HepG2 (cell line): ENCODE data around the gene CISD2. TPM values are rescaled to one million over a fixed set of nuclear protein-coding genes. Genes with fewer than 3 reads are reported as not detected.

ENCODE experiments used
- DZIP1 ChIP-seq: sonication (generic); formaldehyde crosslinking; IDR thresholded peaks from 2 replicates; pipeline ENCODE4 v1.5.0; 2020; ENCODE audit warnings: mild to moderate bottlenecking, missing genetic modification reagents
- ELF3 ChIP-seq: IDR thresholded peaks from 2 replicates; pipeline ENCODE4 v1.6.1; 2016; ENCODE audit warnings: missing genetic modification reagents, missing compliant biosample characterization
- FOXA3 ChIP-seq: IDR thresholded peaks from 2 replicates; pipeline ENCODE4 v1.6.1; 2016; ENCODE audit warnings: missing genetic modification reagents, missing compliant biosample characterization
- GATA4 ChIP-seq: sonication (generic); IDR thresholded peaks from 2 replicates; pipeline ENCODE4 v1.6.1; 2016; ENCODE audit warnings: antibody characterized with exemption, low read depth, borderline replicate concordance
- GATAD2A ChIP-seq: IDR thresholded peaks from 2 replicates; pipeline ENCODE4 v1.6.1; 2016
- IKZF1 ChIP-seq: fragments of 450-650 bp; IDR thresholded peaks from 2 replicates; pipeline ENCODE4 v1.7.1; 2016
- JUND ChIP-seq: sonication (generic); formaldehyde crosslinking; IDR thresholded peaks from 2 replicates; pipeline ENCODE4 v1.8.0; 2022; ENCODE audit warnings: mild to moderate bottlenecking, missing genetic modification reagents
- KDM5A ChIP-seq: fragments of 200-600 bp; sonication (generic); IDR thresholded peaks from 2 replicates; pipeline ENCODE4 v1.7.0; 2018; ENCODE audit warnings: antibody characterized with exemption, mild to moderate bottlenecking, low read length, borderline replicate concordance
- NRL ChIP-seq: sonication (generic); formaldehyde crosslinking; IDR thresholded peaks from 2 replicates; pipeline ENCODE4 v1.5.0; 2020; ENCODE audit warnings: missing genetic modification reagents, mild to moderate bottlenecking, moderate library complexity, borderline replicate concordance
- PATZ1 ChIP-seq: sonication (generic); formaldehyde crosslinking; IDR thresholded peaks from 2 replicates; pipeline ENCODE4 v1.4.0; 2020; ENCODE audit warnings: missing genetic modification reagents
- PHF8 ChIP-seq: sonication (generic); formaldehyde crosslinking; IDR thresholded peaks from 2 replicates; pipeline ENCODE4 v1.5.0; 2020; ENCODE audit warnings: missing genetic modification reagents
- RARA ChIP-seq: IDR thresholded peaks from 2 replicates; pipeline ENCODE4 v1.6.1; 2016; ENCODE audit warnings: missing genetic modification reagents, missing compliant biosample characterization
- RCOR2 ChIP-seq: IDR thresholded peaks from 2 replicates; pipeline ENCODE4 v1.6.1; 2016; ENCODE audit warnings: missing biosample characterization, missing genetic modification reagents
- TARDBP ChIP-seq: sonication (generic); formaldehyde crosslinking; IDR thresholded peaks from 2 replicates; pipeline ENCODE4 v1.8.0; 2022; ENCODE audit warnings: mild to moderate bottlenecking, missing genetic modification reagents
- ZBTB8A ChIP-seq: sonication (generic); formaldehyde crosslinking; IDR thresholded peaks from 2 replicates; pipeline ENCODE4 v1.4.0; 2020; ENCODE audit warnings: mild to moderate bottlenecking, low read depth, missing genetic modification reagents, borderline replicate concordance
- ZNF281 ChIP-seq: sonication (generic); formaldehyde crosslinking; IDR thresholded peaks from 2 replicates; pipeline ENCODE4 v1.4.0; 2020; ENCODE audit warnings: missing genetic modification reagents, borderline replicate concordance
- ZNF382 ChIP-seq: sonication (generic); formaldehyde crosslinking; IDR thresholded peaks from 2 replicates; pipeline ENCODE4 v1.5.0; 2020; ENCODE audit warnings: missing genetic modification reagents, mild to moderate bottlenecking, borderline replicate concordance
- ZNF414 ChIP-seq: sonication (generic); formaldehyde crosslinking; IDR thresholded peaks from 2 replicates; pipeline ENCODE4 v1.5.0; 2020; ENCODE audit warnings: missing genetic modification reagents
- ZSCAN31 ChIP-seq: sonication (generic); formaldehyde crosslinking; IDR thresholded peaks from 2 replicates; pipeline ENCODE4 v1.5.0; 2020; ENCODE audit warnings: low read depth, mild to moderate bottlenecking, missing genetic modification reagents
- polyA plus RNA-seq, 8 experiments: library from polyadenylated mRNA; depleted of rRNA in 3 of 8; stranded (reverse) in 7 of 8; unstranded in 1 of 8; fragments of >200 nt; fragmentation: Illumina TruSeq in 4 of 8; extraction: Trizol in 4 of 8; gene quantifications; 2 replicates each; pipeline versions ENCODE4 v1.2.1 to v1.2.3, GENCODE V29; 2011 to 2016; ENCODE audit warnings: low read depth in 4 of 8, missing spikeins in 1 of 8, mixed read lengths in 1 of 8; ENCODE audit not compliant: insufficient read depth in 1 of 8
- total RNA-seq, 5 experiments: library from RNA; depleted of rRNA; stranded (reverse); fragments of >200 nt; fragmentation: Illumina TruSeq; extraction: Trizol; gene quantifications; 2 replicates each; pipeline ENCODE4 v1.2.3, GENCODE V29; 2016; ENCODE audit warnings: low read depth in 1 of 5

Gene CISD2
- total and polyA plus RNA-seq, 2 of the 13 experiments (the other 11 are each of a cell fraction or from before 2014, with no cell fraction given): 24.5 to 37.7 TPM

- TF ChIP-seq DZIP1 (CRISPR knock-in tag): no peak; the same call in 1 of the 2 replicates
- no peak for TF ChIP-seq ZBTB8A (CRISPR knock-in tag)
- peak; percentile 41 for TF ChIP-seq GATAD2A (CRISPR knock-in tag)
- peak; percentile 28 for TF ChIP-seq PATZ1 (CRISPR knock-in tag)
- no peak for TF ChIP-seq ZNF382 (CRISPR knock-in tag)
- peak; percentile 80 for TF ChIP-seq TARDBP (CRISPR knock-in tag)
- no peak for TF ChIP-seq ZNF281 (CRISPR knock-in tag)
- TF ChIP-seq ELF3 (CRISPR knock-in tag): peak; percentile 65
- 0 out of 2 replicates have a peak, but pooled peaks have one; percentile 7 for TF ChIP-seq ZSCAN31 (CRISPR knock-in tag)
- peak; percentile 40 for TF ChIP-seq RARA (CRISPR knock-in tag)
- peak; percentile 77; the same call in 1 of the 2 replicates for TF ChIP-seq KDM5A
- TF ChIP-seq NRL: 0 out of 2 replicates have a peak, but pooled peaks have one; percentile 35
- no peak for TF ChIP-seq IKZF1
- 0 out of 2 replicates have a peak, but pooled peaks have one; percentile 55 for TF ChIP-seq GATA4
- 0 out of 2 replicates have a peak, but pooled peaks have one; percentile 38 for TF ChIP-seq ZNF414 (CRISPR knock-in tag)
- peak; percentile 54 for TF ChIP-seq PHF8
- peak; percentile 45; the same call in 1 of the 2 replicates for TF ChIP-seq FOXA3 (CRISPR knock-in tag)
- 0 out of 2 replicates have a peak, but pooled peaks have one; percentile 1 for TF ChIP-seq RCOR2 (CRISPR knock-in tag)
- 0 out of 2 replicates have a peak, but pooled peaks have one; percentile 33 for TF ChIP-seq JUND
Observed at GRCh38 chr4:102827674-102828496, 40.9 kb upstream of the CISD2 start (continued).
